GM18867 (cell line): ENCODE data around the gene RYR2.

Source experiments
- ATAC-seq: cut with Tn5 transposase; IDR thresholded peaks from one replicate; pipeline ENCODE4 v1.9.1; 2021; ENCODE audit warnings: mild to moderate bottlenecking, moderate library complexity; ENCODE audit not compliant: unreplicated experiment

Gene RYR2

DNA sequence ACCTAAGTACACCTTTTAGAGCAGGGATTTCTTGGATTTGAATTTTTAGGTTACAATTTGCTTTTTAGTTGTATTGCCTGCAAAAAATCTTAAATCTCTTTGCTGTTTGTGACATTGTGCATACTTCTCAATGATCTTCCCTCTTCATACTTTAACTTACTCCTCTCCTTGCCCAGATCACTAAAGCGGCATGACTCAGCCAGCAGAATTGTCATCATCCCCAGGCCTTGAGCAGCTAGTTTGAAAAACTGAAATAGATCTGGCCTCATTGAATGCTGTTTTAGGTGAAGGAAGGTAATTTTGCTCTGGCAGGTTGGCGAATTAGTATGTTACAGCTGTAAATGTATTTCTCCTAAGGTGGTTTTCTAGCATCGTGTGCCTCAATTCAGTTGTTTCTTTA, 145.9 kb downstream of the RYR2 start:
- ATAC-seq, result no peak

DNA sequence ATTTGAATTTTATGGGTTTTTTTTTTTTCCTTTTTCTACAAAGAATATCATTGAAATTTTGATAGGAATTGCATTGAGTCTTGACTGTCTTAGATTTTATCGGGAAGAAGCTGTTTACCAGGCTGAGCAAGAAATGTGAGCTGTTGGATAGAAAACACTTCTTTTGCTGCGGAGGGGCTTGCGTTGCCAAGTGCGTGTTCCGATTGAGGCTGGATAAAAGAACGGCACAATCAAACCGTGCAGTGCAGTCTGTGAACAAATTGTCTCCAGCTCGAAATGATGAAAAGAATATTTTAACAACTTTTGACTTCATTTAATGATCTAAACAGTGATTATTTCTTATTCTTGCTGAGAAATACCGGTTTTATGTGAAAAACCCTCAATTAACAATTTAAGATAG, 149.4 kb downstream of the RYR2 start:
- ATAC-seq, result no peak

DNA sequence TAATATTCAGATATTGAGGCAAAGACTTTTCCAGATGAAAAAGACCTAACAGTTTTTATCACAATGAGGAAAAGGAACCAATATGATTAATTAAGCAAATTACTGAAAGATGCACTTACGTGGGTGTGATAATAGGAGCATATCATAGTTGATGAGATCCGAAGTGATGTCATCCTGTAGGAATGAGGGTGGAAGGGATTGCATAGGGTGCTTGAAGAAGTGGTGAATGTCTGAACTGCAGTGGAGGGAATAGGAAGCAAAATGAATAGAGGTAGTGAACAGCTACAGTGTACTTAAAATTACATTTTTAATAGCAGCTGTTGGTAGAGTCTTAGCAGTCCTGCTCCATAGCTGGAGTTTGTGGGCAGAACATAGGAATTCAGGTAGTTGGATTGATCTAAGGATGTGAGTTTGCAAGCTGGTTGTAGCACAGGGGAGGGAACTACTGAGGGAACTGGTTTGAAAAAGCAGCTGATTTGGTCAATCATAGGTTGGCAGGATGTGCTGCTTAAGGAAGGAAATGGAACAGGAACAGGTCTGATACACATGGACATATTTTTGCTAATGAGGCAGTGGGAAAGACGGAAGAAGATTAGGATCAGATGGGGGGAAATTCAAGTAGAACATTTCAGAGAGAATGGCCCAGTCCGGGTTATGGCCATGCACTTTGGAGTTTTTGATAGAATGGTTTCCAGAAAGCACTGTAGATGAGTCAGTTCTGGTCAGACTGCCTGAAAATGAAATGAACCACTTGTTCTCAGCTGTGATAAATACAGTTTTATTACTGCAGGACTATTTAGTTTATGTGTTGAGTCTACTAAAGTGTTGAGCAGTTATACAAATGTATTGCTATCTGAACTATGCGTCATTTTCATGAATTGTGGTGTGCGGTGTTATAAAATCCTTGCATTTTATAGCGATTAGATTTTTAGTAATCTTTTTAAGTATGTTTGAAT, 155.8 kb downstream of the RYR2 start:
- ATAC-seq, result no peak

DNA sequence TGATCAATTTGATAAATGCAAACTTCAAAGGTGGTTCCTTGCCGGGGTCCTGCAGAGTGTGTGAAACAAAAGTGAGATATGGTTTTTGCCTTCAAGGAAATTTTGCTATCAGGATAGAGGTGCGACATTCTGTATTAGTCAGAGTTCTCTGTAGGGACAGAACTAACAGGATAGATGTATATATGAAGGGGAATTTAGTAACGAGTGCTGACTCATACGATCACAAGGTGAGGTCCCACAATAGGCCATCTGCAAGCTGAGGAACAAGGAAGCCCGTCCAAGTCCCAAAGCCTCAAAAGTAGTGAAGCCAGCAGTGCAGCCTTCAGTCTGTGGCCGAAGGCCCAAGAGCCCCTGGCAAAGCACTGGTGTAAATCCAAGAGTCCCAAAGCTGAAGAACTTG, 157.0 kb downstream of the RYR2 start:
- ATAC-seq, result no peak

DNA sequence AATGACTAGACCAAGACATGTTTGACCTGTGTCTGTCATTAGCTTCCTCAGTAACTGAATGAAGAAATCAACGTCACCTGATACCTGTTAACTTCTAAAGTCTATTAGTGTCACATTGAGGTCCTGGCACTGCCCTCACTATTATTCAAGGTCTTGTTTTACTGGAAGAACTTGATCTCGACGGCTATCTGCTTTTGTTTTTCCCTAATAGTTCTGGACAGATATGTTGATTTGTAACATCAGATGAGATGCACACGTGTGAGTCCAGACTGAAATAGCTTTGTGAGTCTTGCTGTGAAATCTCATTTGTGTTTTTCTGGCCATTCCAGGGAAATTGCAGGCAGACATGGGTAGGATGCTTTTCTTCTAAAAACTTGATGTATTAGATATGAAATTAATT, 159.2 kb downstream of the RYR2 start:
- no peak for ATAC-seq

DNA sequence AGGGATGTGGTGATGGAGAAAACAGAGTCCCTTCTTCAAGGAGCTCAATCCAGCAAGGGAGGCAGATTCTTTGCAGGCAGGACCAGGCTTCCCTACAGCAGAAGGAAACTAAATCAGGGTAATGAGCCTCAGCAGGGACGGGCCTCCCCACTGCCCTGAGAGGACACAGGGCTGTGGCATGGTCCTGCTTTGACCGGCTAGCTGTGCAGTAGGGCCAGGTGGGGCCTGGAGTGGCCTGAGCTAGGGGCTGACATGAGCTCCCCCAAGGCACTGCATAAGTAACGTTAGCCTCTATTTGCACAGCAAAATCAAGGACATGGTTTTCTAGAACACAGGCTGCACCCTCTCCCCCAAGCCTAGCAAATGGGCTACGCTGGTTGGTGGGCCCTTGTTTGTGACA, 162.9 kb downstream of the RYR2 start:
- ATAC-seq, result no peak

DNA sequence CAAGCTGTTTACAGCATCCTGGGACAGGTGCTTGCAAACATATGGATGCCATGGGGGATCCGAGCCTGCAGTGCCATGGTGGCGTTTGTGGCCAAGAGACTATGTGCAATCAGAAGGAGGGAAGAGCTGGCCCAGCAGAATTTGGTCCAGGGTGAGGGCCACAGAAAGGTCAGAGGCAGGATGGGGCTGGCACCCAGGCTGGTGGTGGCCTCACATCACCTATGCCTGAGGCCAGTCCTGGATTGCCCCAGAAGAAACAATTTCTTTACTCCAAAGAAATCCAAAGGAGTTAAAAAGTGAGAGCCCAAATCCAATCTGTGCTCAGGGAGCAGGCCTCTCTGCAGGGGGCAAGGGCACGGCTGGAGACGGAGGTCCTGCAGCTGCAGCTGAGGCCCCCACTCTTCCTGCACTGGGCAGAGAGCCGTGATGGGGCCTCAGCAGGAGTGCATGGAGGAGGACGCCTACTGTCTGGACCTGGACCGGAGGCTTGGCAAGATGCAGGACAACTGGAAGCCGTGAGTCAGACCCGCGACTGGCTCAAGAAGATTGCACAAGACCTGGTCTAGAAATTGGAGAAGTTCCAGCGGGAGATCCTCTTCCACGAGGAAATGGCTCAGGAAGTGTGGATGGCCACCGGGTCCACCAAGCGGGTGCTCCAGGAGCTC, 163.5 kb downstream of the RYR2 start:
- ATAC-seq, result no peak

DNA sequence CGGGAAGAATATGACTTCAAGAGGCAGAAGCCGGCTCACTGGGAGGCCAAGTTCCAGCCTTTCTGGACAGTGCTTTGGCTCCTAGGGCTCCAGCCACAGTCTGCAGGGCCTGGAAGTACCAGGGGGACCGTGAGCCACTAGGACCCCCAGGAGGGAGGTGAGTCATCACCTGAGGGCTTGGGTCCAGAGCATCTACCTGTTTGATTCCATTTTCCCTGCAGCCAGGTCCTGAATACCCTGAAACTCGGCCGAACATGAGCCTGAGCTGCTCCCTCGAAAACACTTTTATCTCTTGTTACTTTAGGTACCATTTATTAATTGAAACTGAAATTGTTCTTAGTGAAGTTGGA, 164.1 kb downstream of the RYR2 start:
- no peak for ATAC-seq

DNA sequence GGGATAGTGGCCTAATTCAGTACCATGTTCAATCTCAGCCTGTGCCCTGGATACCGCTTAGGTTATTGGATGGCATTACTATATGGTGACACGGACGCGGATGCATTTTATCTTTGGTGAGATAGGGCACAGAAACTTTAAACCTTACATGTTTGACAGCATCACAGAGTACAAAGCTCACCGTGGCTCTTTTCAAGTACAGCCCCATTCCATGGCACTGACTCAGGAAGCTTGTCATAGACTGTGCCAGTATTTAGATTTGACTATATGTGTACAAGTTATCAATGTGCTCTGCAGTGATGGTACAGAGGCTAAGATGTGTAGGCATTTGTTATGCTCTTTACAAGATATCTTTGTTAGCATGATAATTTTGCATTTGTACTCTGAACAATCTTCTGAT, 169.0 kb downstream of the RYR2 start:
- ATAC-seq, result no peak

DNA sequence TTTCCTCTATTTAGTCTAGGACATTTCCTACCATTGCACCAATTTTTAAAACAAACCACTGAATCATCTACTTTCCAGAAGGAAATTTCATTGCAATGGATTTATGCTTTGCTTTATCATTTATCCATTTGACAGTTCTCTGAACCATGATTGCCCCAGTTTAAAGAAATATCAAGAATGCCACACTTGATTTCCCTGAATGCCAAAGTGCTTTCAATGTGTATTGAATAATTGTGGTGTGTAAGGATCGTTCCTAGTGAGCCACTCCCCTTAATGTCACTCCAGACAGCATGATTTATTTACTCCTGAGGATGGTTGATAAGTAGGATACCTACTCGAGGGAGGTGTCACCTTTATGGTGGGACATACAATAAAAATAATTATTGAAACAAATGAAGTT, 169.6 kb downstream of the RYR2 start:
- ATAC-seq, result no peak

DNA sequence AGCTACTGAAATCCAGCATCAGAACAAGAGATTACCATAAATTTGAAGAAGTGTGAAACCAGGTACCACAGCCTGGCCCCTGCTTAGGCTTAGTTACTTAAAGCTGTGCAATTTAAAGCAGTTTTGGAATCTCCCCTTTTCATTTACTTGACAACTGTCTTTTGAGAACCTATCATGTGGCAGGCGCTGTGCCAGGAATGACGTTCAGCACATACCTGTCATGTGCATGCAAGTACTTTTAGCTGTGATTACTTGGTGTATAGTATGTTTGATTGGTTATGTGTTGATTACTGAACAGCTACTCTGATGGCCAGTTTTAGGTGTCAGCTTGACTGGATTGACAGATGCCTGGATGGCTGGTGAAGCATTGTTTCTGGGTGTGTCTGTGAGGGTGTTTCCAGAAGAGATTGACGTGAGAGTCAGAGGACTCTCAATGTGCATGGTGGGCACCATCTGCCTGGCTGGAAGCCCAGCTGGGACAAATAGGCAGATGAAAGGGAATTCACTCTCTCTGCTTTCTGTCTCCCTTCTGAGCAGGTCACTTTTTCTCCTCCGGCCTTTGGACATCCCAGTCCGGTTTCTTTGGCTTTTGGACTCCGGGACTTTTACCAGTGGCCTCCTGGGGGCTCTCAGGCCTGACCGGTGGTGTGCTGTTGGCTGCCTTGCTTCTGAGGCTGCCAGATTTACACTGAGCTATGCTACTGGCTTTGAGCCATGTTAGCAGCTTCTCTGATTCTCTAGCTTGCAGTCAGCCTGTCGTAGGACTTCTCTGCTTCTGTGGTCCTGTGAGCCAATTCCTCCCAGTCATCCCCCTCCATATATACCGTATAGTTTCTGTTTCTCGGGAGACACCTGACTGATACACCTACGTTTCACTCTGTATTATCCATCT, 178.0 kb downstream of the RYR2 start:
- ATAC-seq, result no peak

DNA sequence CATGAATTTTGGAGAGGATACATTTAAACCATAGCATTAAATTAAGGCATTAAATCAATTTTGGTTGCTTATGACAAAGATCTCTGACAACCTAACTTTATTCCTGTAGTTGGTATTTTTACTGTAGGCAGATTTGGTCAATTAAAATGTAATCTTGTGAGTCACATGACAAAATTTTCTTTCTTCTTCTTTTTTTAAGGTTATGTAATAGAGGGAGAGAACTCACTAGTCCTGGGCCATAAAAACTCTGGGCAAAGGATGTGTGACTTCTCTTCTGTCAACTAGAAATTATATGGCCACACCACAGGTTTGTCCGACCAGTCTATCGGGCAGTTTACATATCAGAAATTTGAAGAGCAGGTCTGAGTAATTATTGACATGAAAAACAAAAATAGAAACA, 181.4 kb downstream of the RYR2 start:
- no peak for ATAC-seq

DNA sequence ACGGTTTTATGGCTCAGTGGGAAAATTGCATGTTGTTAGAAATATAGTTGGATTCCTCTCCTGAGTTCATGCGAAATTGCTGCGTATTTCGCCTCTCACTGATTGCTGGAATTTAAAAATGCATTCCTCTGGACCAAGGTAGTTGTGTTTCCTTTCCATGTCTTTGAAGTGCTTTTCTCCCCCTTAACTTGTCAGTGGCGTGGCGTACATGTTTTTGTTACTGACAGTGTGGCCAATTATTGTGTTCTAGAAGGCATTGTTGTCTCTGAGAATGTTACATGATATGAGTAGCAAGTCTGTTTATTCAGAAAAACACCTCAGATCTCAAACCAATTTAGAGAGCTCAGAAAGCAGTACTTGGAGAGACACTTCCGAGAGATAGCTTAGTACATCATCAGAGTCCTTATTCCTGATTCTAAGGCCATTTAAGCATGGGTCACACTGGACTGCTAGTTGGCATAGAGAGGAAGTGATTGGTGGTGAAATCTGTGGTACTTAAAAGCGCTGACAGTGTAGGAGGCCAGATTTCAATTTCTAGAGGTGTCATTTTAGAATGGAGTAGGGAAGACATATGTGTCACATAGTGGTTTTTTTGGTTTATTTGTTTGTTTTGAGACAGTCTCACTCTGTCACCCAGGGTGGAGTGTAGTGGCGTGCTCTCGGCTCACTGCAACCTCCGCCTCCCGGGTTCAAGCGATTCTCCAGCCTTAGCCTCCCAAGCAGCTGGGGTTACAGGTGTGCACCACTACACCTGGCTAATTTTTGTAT, 184.4 kb downstream of the RYR2 start:
- no peak for ATAC-seq

DNA sequence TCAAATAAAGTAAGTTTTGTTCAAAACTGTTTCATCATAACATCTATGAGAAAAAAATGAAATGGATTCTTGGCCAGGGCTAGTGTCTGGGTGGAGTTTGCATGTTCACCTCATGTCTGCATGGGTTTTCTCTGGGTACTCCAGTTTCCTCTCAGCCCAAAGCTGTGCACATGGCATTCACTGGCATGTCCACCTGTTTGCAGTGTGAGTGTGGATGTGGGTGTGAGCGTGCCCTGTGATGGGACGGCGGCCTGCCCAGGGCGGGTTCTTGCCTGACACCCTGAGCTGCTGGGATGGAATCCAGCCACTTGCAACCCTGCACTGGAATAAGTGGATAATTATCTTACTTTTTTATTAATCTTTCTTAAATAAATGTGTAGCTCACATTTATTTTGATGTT, 185.5 kb downstream of the RYR2 start:
- ATAC-seq, result no peak

DNA sequence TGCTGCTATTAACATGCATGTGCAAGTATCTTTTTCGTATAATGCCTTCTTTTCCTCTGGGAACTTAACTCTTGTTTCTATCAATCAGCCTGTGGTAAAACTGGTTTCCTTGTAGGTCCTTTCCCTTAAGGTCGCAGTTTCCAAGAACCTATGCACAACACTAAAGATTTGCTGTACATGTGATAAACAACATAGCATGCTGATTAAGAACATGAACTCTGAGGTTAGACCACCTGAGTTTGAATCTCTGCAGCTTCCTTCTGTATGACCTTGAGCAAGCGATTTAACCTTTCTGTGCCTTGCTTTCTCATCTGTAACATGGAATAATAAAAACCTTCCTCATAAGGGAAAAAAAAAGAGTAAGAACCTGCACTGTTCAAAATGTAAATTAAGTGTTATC, 186.4 kb downstream of the RYR2 start:
- ATAC-seq, result no peak

DNA sequence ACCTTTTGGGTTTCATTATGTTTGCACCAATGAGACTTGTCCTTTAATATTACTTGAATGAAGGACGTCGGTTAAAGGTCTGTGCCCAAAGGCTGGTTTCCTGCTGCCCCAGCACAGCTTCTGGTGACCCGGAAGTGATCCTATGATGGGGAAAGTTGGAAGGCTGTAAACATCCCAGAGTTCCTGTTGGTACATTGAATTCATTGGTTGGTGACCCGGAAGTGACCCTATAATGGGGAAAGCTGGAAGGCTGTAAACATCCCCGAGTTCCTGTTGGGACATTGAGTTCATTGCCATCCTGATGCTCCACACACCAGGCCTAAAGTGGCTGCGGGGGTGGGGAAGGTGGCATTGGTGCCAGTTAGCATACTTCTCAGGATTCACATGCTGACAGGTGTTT, 187.3 kb downstream of the RYR2 start:
- no peak for ATAC-seq

DNA sequence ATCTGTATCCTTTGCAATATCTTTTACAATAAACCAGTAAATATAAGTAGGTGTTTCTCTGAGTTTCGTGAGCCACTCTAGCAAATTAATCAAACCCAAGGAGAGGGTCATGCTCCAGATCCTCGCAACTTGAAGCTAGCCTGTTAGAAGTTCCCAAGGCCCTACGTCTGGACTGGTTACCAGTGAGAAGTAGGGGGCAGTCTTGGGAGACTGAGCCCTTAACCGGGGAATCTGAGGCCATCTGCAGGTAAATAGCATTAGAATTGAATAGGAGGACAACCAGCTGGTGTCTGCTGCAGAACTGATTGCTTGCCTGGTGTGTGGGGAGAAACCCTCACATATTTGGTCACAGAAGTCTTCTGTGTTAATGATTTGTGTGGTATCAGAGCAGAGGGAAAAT, 190.5 kb downstream of the RYR2 start:
- ATAC-seq, result no peak

DNA sequence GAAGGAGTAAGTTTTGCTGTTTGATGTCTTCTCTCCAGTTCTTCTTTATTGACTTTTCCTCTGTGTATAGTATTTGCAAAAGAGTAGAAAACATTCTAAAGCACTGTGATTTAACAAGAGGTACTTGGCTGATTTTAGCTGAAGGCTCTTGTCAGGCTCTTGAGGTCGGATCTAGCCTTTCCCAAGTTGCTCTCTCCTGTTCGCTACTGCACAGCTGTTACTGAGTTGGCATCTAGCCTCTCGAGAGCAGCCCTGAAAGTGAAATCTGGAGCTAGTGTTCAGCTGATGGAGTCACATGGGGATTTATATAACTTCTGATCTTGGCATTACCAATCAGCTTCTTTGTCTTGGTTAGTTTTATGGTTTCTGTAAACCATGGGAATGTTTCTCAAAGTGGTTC, 193.1 kb downstream of the RYR2 start:
- ATAC-seq, result no peak

DNA sequence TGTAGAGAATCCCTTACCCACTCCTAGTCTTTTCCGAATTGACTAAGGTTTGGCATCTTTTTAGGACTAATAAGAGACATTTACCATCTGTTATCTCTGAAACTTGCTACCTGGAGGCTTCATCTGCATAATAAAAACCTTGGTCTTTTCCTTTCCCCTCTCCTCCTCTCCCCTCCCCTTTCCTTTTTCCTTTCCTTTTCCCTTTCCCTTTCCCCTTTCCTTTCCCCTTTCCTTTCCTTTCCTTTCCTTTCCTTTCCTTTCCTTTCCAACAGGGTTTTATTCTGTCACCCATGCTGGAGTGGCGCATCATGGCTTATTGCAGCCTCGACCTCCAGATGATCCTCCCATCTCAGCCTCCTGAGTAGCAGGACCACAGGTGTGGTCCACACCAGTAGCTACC, 195.7 kb downstream of the RYR2 start:
- ATAC-seq, result no peak

DNA sequence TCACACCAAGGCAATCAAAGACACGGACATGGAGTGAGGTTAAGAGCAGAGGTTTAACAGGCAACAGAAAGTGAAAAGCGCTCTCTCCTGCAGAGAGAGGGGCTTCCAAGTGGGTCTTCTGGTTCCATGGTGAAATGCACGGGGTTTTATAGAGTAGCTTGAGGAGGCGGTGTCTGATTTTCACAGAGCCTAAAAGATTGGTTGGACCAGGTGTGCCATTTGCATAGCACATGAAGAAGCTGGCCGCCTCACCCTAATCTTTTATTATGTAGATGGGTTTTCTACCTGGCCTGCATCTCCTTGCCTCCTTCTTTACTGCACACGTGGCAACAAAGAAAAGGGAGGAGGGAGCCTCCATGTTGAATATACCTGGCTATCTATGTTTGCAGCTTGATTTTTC, 197.3 kb downstream of the RYR2 start:
- no peak for ATAC-seq

DNA sequence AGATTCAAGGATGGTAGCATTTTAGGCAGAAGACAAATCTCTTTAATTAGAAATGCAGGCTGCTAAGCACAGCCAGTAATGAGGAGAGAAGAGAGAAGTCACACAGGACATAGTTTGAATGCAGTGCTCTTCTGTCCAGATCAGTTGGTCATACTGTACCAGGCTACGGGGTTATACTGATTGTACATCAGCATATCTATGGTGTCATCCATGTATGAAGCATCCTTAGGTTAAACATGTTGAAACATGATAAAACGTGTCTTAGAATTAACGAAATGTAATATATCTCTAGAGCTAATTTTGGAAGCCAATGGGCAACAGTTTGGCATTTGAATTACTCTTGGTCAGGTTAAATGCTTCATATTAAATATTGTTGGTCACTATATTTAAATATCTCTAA, 199.1 kb downstream of the RYR2 start:
- no peak for ATAC-seq
